Measurements from ENCODE around the gene CLDN11. TPM values are rescaled to one million over a fixed set of nuclear protein-coding genes. Genes with fewer than 3 reads are reported as not detected.

The CLDN11 gene
- total and polyA plus RNA-seq, 4 donors: 0.28 to 3.3 (median 1.9) TPM

GRCh38 chr3:170477395-170477794 is 58.7 kb downstream of the CLDN11 start:
- Histone ChIP-seq H3K4me1 (ENCODE audit: control insufficient read depth in 4 of 4, insufficient read depth in 4 of 4, low read length in 3 of 4) (no peaks in the 10 kb centered on the region), H3K27ac (ENCODE audit: low read depth in 1 of 2, low read length in 2 of 2) (no peak overlapping the region), H3K9ac (ENCODE audit: low read depth in 1 of 2, low read length in 2 of 2) (no peak overlapping the region), H3K36me3 (ENCODE audit: control insufficient read depth in 4 of 4, insufficient read depth in 3 of 4, low read depth in 1 of 4, low read length in 3 of 4) (no peaks in the 10 kb centered on the region), H3K27me3 (ENCODE audit: control insufficient read depth in 4 of 4, insufficient read depth in 4 of 4, low read length in 3 of 4) (no peaks in the 10 kb centered on the region), H3K4me3 (ENCODE audit: low read depth in 1 of 3, low read length in 3 of 3) (no peak overlapping the region), H3K9me3 (ENCODE audit: control insufficient read depth in 4 of 4, low read length in 3 of 4) (no peaks in the 10 kb centered on the region)
- no peak for DNase-seq (ENCODE audit: low spot score)
- 65% methylated on average over 2 of the region's 2 CpGs for WGBS
- TF ChIP-seq MAX (IDR thresholded peaks at IDR 0.05) (no peak), ZBTB33 (IDR thresholded peaks at IDR 0.05) (no peak), FOXA1 (IDR thresholded peaks at IDR 0.05) (no peak)

- Histone ChIP-seq H3K9me3 (ENCODE audit: control insufficient read depth in 4 of 4, low read length in 3 of 4) (no peaks in the 10 kb centered on the region), H3K4me1 (ENCODE audit: control insufficient read depth in 4 of 4, insufficient read depth in 4 of 4, low read length in 3 of 4) (no peaks in the 10 kb centered on the region), H3K36me3 (ENCODE audit: control insufficient read depth in 4 of 4, insufficient read depth in 3 of 4, low read depth in 1 of 4, low read length in 3 of 4) (no peaks in the 10 kb centered on the region), H3K27me3 (ENCODE audit: control insufficient read depth in 4 of 4, insufficient read depth in 4 of 4, low read length in 3 of 4) (no peaks in the 10 kb centered on the region), H3K4me3 (ENCODE audit: low read depth in 1 of 3, low read length in 3 of 3) (no peak overlapping the region), H3K9ac (ENCODE audit: low read depth in 1 of 2, low read length in 2 of 2) (no peak overlapping the region), H3K27ac (ENCODE audit: low read depth in 1 of 2, low read length in 2 of 2) (no peak overlapping the region)
- DNase-seq (ENCODE audit: low spot score): no peak
- TF ChIP-seq SP1 (IDR thresholded peaks at IDR 0.05) (no peak), JUND (IDR thresholded peaks at IDR 0.05) (no peak), MAX (IDR thresholded peaks at IDR 0.05) (no peak), HNF4G (IDR thresholded peaks at IDR 0.05) (no peak), YY1 (IDR thresholded peaks at IDR 0.05) (no peak), ZBTB33 (IDR thresholded peaks at IDR 0.05) (no peak), FOXA1 (IDR thresholded peaks at IDR 0.05) (no peak), RAD21 (IDR thresholded peaks at IDR 0.05) (no peak), RXRA (IDR thresholded peaks at IDR 0.05) (no peak), NR2F2 (IDR thresholded peaks at IDR 0.05) (no peak), FOXA2 (IDR thresholded peaks at IDR 0.05) (no peak), GABPA (IDR thresholded peaks at IDR 0.05 in 1 of 2, conservative IDR thresholded peaks at IDR 0.05 in 1 of 2) (no peak), TAF1 (conservative IDR thresholded peaks at IDR 0.05) (no peak)
- WGBS: 93% methylated on average over 4 of the region's 4 CpGs
Observed at GRCh38 chr3:170480111-170480510, 61.4 kb downstream of the CLDN11 start.

GRCh38 chr3:170482199-170482598 is 63.5 kb downstream of the CLDN11 start:
- WGBS: 90% methylated on average over 4 of the region's 4 CpGs
- no peak overlapping the region for H3K4me3 ChIP-seq (ENCODE audit: low read depth in 1 of 3, low read length in 3 of 3)
- no peak for DNase-seq (ENCODE audit: low spot score)
- H3K9me3 ChIP-seq (ENCODE audit: control insufficient read depth in 4 of 4, low read length in 3 of 4): no peaks in the 10 kb centered on the region
- TF ChIP-seq ATF3 (IDR thresholded peaks at IDR 0.05) (no peak), SP1 (IDR thresholded peaks at IDR 0.05) (no peak), GABPA (IDR thresholded peaks at IDR 0.05 in 1 of 2, conservative IDR thresholded peaks at IDR 0.05 in 1 of 2) (no peak), HNF4G (IDR thresholded peaks at IDR 0.05) (no peak), CTCF (IDR thresholded peaks at IDR 0.05; ENCODE audit: low read depth, low read length, missing input control) (no peak), RAD21 (IDR thresholded peaks at IDR 0.05) (no peak), YY1 (IDR thresholded peaks at IDR 0.05) (no peak)
- H3K27me3 ChIP-seq (ENCODE audit: control insufficient read depth in 4 of 4, insufficient read depth in 4 of 4, low read length in 3 of 4): no peaks in the 10 kb centered on the region
- no peak overlapping the region for H3K27ac ChIP-seq (ENCODE audit: low read depth in 1 of 2, low read length in 2 of 2)
- no peaks in the 10 kb centered on the region for H3K36me3 ChIP-seq (ENCODE audit: control insufficient read depth in 4 of 4, insufficient read depth in 3 of 4, low read depth in 1 of 4, low read length in 3 of 4)
- H3K9ac ChIP-seq (ENCODE audit: low read depth in 1 of 2, low read length in 2 of 2): no peak overlapping the region
- H3K4me1 ChIP-seq (ENCODE audit: control insufficient read depth in 4 of 4, insufficient read depth in 4 of 4, low read length in 3 of 4): no peaks in the 10 kb centered on the region
